BJ (cell line): ENCODE data around the gene BMERB1. TPM values are rescaled to one million over a fixed set of nuclear protein-coding genes. Genes with fewer than 3 reads are reported as not detected.
"Not testable (repeated sequence)": the region's sequence is repeated elsewhere in the genome, so short reads cannot be mapped to it uniquely, and the experiment has no call there.

Experiments used
- CTCF ChIA-PET: fragments of 350-600 bp; formaldehyde crosslinking; extraction: SDS; loops from one replicate; lab custom pipeline; 2021; ENCODE audit warnings: antibody characterized with exemption, inconsistent platforms; lab: Yijun Ruan, JAX
- POLR2A ChIA-PET: fragments of 300-600 bp; sonication (Branson Sonifier 250); formaldehyde crosslinking; extraction: SDS; loops from one replicate; lab custom pipeline; 2021; ENCODE audit warnings: antibody characterized with exemption; lab: Charles Lee
- DNase-seq: peaks from one replicate; pipeline ENCODE4 v3.0.0-alpha.2; 2011; ENCODE audit warnings: low read depth
- H3K27me3 ChIP-seq: 2 replicates; pipeline ENCODE4 v1.6.0; 2011; ENCODE audit warnings: low read length; ENCODE audit not compliant: control insufficient read depth, insufficient read depth
- H3K36me3 ChIP-seq: 2 replicates; pipeline ENCODE4 v1.5.1; 2011; ENCODE audit warnings: low read length; ENCODE audit not compliant: control insufficient read depth, insufficient read depth
- H3K4me3 ChIP-seq: 2 replicates; pipeline ENCODE4 v1.5.1; 2011; ENCODE audit warnings: low read depth, mild to moderate bottlenecking, control low read depth, low read length
- polyA plus RNA-seq: library from polyadenylated mRNA; depleted of rRNA; stranded (reverse); fragments of >200 nt; gene quantifications from 2 replicates; pipeline ENCODE4 v1.2.3, GENCODE V29; 2011
- TF ChIP-seq, protein P1 (sequence below): IDR thresholded peaks from 2 replicates; pipeline ENCODE4 v1.5.1; 2011; ENCODE audit warnings: low read depth, mild to moderate bottlenecking, control low read depth, inconsistent platforms, low read length, moderate library complexity; ENCODE audit not compliant: insufficient read depth

The BMERB1 gene
- polyA plus RNA-seq, 1 experiment = 72.8 TPM

DNA sequence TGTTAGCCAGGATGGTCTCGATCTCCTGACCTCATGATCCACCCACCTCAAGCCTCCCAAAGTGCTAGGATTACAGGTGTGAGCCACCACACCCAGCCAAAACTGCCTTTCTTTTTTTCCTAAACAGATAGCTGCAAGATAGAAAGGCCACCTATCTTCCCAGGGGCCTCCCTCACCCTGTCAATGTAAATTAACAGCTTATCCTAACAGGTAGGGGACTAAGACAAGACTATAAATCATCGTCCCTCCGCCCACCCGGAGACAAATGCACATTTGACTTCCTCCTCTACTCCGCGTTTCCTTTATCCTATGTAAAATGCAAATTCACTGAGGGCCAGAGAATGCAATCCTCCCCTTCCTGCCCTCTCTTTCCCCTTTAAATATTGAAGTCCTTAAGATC is 137.2 kb downstream of the BMERB1 start:
- DNase-seq = no peak
- H3K36me3 ChIP-seq = 0 out of 2 replicates have a peak, but pooled peaks cover 1% of the 10 kb centered on the region
- POLR2A ChIA-PET = no interaction called here
- CTCF ChIA-PET = interaction anchor here (1.1 to 1.2 kb wide), 3 partner anchors 19 to 144 kb away, joined by 3 read pairs; no protein-coding TSS in a partner anchor
- TF ChIP-seq, protein P1, sequence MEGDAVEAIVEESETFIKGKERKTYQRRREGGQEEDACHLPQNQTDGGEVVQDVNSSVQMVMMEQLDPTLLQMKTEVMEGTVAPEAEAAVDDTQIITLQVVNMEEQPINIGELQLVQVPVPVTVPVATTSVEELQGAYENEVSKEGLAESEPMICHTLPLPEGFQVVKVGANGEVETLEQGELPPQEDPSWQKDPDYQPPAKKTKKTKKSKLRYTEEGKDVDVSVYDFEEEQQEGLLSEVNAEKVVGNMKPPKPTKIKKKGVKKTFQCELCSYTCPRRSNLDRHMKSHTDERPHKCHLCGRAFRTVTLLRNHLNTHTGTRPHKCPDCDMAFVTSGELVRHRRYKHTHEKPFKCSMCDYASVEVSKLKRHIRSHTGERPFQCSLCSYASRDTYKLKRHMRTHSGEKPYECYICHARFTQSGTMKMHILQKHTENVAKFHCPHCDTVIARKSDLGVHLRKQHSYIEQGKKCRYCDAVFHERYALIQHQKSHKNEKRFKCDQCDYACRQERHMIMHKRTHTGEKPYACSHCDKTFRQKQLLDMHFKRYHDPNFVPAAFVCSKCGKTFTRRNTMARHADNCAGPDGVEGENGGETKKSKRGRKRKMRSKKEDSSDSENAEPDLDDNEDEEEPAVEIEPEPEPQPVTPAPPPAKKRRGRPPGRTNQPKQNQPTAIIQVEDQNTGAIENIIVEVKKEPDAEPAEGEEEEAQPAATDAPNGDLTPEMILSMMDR = no peak
- H3K4me3 ChIP-seq = no peak overlapping the region
- no peaks in the 10 kb centered on the region for H3K27me3 ChIP-seq

DNA sequence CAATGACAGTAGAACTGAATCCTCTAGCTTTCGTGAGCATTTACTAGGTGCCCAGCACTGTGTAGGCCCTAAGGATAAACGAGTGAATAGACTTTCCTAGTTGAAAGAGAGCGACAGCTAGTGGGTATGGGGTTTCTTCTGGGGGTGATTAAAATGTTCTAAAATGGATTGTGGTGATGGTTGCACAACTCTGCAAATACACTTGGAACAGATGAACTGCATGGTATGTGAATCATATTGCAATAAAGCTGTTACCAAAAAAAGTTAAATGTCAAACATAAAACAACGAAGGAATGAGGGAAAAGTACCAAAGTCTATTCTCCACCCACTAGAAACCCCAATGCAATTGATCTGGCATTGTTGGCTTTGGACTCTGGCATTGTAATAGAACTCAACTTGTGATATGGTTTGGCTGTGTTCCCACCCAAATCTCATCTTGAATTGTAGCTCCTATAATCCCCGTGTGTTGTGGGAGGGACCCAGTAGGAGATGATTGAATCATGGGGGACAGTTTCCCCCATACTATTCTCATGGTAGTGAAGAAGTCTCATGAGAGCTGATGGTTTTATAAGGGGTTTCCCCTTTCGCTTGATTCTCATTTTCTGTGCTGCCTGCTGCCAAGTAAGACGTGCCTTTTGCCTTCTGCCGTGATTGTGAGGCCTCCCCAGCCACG is 138.1 kb downstream of the BMERB1 start:
- POLR2A ChIA-PET = interaction anchor here (0.9 kb wide), 1 partner anchor 22 kb away, joined by 4 read pairs; no protein-coding TSS in a partner anchor
- Histone ChIP-seq H3K4me3 (no peak overlapping the region), H3K27me3 (no peaks in the 10 kb centered on the region), H3K36me3 (0 out of 2 replicates have a peak, but pooled peaks cover 1% of the 10 kb centered on the region)
- peak; percentile 49 for DNase-seq
- TF ChIP-seq, protein P1 = no peak
- CTCF ChIA-PET = interaction anchor here (1.2 to 1.3 kb wide), 2 partner anchors 10 to 20 kb away, joined by 3 read pairs; no protein-coding TSS in a partner anchor

DNA sequence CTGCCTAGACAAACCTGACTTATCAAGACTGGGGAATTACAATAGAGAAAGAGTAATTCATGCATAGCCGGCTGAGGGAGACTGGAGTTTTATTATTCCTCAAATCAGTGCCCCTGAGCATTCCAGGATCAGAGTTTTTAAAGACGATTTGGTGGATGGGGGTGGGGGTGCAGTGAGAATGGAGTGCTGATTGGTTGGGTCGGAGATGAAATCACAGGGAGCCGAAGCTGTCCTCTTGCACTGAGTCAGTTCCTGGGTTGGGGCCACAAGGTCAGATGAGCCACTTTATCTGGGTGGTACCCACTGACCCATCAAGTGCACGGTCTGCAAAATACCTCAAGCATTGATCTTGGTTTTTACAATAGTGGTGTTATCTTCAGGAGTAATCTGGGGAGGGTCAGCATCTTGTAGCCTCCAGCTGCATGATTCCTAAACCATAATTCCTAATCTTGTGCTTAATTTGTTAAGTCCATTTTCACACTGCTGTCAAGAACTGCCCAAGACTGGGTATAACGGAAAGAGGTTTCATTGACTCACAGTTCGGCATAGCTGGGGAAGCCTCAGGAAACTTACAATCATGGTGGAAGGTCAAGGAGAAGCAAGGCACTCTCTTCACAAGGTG is 139.0 kb downstream of the BMERB1 start:
- ChIA-PET CTCF (interaction anchor here (1.3 kb wide), 1 partner anchor 9 kb away, joined by 3 read pairs; no protein-coding TSS in a partner anchor), POLR2A (no interaction called here)
- TF ChIP-seq, protein P1 = no peak
- no peak for DNase-seq
- Histone ChIP-seq H3K36me3 (0 out of 2 replicates have a peak, but pooled peaks cover 1% of the 10 kb centered on the region), H3K4me3 (no peak overlapping the region), H3K27me3 (no peaks in the 10 kb centered on the region)

DNA sequence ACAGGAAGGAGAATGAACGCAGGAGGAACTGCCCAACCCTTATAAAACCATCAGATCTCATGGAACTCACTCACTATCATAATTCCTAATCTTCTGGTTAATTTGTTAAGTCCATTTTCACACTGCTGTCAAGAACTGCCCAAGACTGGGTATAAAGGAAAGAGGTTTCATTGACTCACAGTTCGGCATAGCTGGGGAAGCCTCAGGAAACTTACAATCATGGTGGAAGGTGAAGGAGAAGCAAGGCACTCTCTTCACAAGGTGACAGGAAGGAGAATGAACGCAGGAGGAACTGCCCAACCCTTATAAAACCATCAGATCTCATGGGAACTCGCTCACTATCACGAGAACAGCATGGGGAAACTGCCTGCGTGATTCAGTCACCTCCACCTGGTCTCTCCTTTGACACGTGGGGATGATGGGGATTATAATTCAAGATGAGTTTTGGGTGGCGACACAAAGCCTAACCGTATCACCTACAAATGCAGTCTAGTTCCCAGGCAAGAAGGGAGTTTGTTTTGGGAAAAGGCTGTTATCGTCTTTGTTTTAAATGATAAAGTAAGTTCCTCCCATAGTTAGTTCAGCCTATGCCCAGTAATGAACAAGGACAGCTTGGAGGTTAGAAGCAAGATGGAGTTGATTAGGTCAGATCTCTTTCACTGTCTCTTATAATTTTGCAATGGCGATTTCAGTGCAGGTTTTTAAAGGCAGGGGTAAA is 139.7 kb downstream of the BMERB1 start:
- DNase-seq, H3K27me3 ChIP-seq, H3K4me3 ChIP-seq, CTCF ChIA-PET, H3K36me3 ChIP-seq, POLR2A ChIA-PET: not testable (repeated sequence)

DNA sequence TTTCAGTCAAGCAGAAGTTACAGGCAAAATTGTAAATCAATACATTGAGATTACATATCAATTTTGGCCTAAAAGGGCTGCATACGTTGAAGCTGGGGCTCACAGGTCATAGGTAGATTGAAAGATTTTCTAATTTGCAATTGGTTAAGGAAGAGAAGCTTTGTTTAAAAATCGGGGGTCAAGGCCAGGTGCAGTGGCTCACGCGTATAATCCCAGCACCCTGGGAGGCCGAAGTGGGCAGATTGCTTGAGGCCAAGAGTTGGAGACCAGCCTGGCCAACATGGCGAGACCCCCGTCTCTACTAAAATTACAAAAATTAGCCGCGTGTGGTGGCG is 140.2 kb downstream of the BMERB1 start:
- Histone ChIP-seq H3K27me3 (no peaks in the 10 kb centered on the region), H3K4me3 (no peak overlapping the region), H3K36me3 (no peaks in the 10 kb centered on the region; the same call in 1 of the 2 replicates)
- POLR2A ChIA-PET = no interaction called here
- DNase-seq = no peak
- CTCF ChIA-PET = no interaction called here
- TF ChIP-seq, protein P1 = no peak
